SU-DHL-6 (cell line): ENCODE data around the gene NCBP1.

Experiments used
- H2AFZ ChIP-seq: fragments of 200-600 bp; sonication (generic); 2 replicates; pipeline ENCODE4 v1.6.1; 2014; ENCODE audit warnings: low read depth, mild to moderate bottlenecking, moderate library complexity, mixed read lengths, antibody characterized with exemption, low read length; ENCODE audit not compliant: severe bottlenecking
- H3F3A ChIP-seq: fragments of 200-600 bp; shearing (Covaris generic); 2 replicates; pipeline ENCODE4 v1.6.0; 2016; ENCODE audit warnings: antibody characterized with exemption, mild to moderate bottlenecking; ENCODE audit not compliant: insufficient read depth
- H3K27ac ChIP-seq: fragments of 200-600 bp; sonication (generic); 2 replicates; pipeline ENCODE4 v1.5.1; 2016; ENCODE audit warnings: low read depth, mild to moderate bottlenecking, low read length, moderate library complexity, mixed read lengths
- H3K27me3 ChIP-seq: fragments of 200-600 bp; sonication (generic), shearing (Covaris generic); 2 replicates; pipeline ENCODE4 v1.6.0; 2014; ENCODE audit warnings: mild to moderate bottlenecking, low read length
- H3K36me3 ChIP-seq: fragments of 200-600 bp; sonication (generic); 2 replicates; pipeline ENCODE4 v1.6.1; 2014; ENCODE audit warnings: mild to moderate bottlenecking, low read length, mixed read lengths
- H3K4me2 ChIP-seq: fragments of 300-600, 200-600 bp; shearing (Covaris generic), sonication (generic); 2 replicates; pipeline ENCODE4 v1.6.0; 2014; ENCODE audit warnings: low read length, low read depth, mild to moderate bottlenecking; ENCODE audit not compliant: poor library complexity, severe bottlenecking
- H3K4me3 ChIP-seq: fragments of 200-600 bp; sonication (generic); 2 replicates; pipeline ENCODE4 v1.5.1; 2014; ENCODE audit warnings: antibody characterized with exemption, low read length, mild to moderate bottlenecking, mixed read lengths; ENCODE audit not compliant: insufficient read depth, poor library complexity, severe bottlenecking
- H3K79me2 ChIP-seq: fragments of 200-600 bp; sonication (generic); 2 replicates; pipeline ENCODE4 v1.6.1; 2014; ENCODE audit warnings: mild to moderate bottlenecking, low read length, moderate library complexity; ENCODE audit not compliant: insufficient read depth
- H3K9ac ChIP-seq: fragments of 200-600 bp; sonication (generic); 2 replicates; pipeline ENCODE4 v1.7.0; 2014; ENCODE audit warnings: mild to moderate bottlenecking, low read length
- H3K9me2 ChIP-seq: fragments of 200-600 bp; sonication (generic); replicated peaks from 2 replicates; pipeline ENCODE4 v1.6.1; 2014; ENCODE audit warnings: low read length; ENCODE audit not compliant: insufficient read depth
- H3K9me3 ChIP-seq: fragments of 200-600 bp; sonication (generic); 2 replicates; pipeline ENCODE4 v1.6.1; 2014; ENCODE audit warnings: low read length, mixed read lengths; ENCODE audit not compliant: insufficient read depth
- H4K20me1 ChIP-seq: fragments of 200-600 bp; sonication (generic); 2 replicates; pipeline ENCODE4 v1.6.1; 2014; ENCODE audit warnings: low read depth, mild to moderate bottlenecking, antibody characterized with exemption, low read length, moderate library complexity, mixed read lengths
- EZH2phosphoT487 ChIP-seq: fragments of 200-600 bp; sonication (generic), shearing (Covaris generic); conservative IDR thresholded peaks from 2 replicates; pipeline ENCODE4 v1.6.1; 2018; ENCODE audit warnings: mild to moderate bottlenecking, antibody characterized with exemption, low read length, moderate library complexity, mixed read lengths
- TF ChIP-seq, protein P1 (sequence below): fragments of 200-600 bp; sonication (generic); IDR thresholded peaks from one replicate; pipeline ENCODE4 v1.5.1; 2017; ENCODE audit warnings: antibody characterized with exemption, mild to moderate bottlenecking, low read length, moderate library complexity; ENCODE audit not compliant: insufficient read depth, poor library complexity, severe bottlenecking

The NCBP1 gene

DNA sequence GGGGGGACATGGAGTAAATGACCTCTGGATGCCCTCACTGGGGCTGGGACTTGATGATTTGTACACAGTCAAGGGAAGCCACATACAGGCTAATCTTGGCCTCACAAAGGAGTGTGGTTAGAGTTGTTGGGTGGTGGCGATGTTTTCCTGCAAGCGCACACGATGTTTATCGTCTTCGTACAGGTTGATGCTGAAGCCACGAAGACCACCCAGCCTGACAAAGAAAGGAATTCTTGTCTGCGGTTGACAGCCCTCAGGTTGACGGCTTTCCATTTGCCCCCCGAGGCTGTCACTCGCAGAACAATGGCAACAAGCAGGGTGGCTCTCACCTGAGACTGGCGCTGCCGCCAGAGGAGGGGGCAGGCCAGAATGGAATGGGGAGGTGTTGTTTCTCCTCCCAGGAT is 77.6 kb downstream of the NCBP1 start:
- no peak overlapping the region for H3K9ac ChIP-seq
- no peaks in the 10 kb centered on the region for H4K20me1 ChIP-seq
- H3K79me2 ChIP-seq = no peaks in the 10 kb centered on the region
- TF ChIP-seq, protein P1, sequence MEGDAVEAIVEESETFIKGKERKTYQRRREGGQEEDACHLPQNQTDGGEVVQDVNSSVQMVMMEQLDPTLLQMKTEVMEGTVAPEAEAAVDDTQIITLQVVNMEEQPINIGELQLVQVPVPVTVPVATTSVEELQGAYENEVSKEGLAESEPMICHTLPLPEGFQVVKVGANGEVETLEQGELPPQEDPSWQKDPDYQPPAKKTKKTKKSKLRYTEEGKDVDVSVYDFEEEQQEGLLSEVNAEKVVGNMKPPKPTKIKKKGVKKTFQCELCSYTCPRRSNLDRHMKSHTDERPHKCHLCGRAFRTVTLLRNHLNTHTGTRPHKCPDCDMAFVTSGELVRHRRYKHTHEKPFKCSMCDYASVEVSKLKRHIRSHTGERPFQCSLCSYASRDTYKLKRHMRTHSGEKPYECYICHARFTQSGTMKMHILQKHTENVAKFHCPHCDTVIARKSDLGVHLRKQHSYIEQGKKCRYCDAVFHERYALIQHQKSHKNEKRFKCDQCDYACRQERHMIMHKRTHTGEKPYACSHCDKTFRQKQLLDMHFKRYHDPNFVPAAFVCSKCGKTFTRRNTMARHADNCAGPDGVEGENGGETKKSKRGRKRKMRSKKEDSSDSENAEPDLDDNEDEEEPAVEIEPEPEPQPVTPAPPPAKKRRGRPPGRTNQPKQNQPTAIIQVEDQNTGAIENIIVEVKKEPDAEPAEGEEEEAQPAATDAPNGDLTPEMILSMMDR = no peak
- TF ChIP-seq EZH2phosphoT487 = no peak
- H3K4me2 ChIP-seq = no peak overlapping the region
- H3K27ac ChIP-seq = no peak overlapping the region
- no peaks in the 10 kb centered on the region for H3K36me3 ChIP-seq
- H3K9me2 ChIP-seq = no peaks in the 10 kb centered on the region
- H3K27me3 ChIP-seq = no peaks in the 10 kb centered on the region
- no peaks in the 10 kb centered on the region for H3F3A ChIP-seq
- H3K4me3 ChIP-seq = no peak overlapping the region
- H3K9me3 ChIP-seq = no peaks in the 10 kb centered on the region
- no peak overlapping the region for H2AFZ ChIP-seq

DNA sequence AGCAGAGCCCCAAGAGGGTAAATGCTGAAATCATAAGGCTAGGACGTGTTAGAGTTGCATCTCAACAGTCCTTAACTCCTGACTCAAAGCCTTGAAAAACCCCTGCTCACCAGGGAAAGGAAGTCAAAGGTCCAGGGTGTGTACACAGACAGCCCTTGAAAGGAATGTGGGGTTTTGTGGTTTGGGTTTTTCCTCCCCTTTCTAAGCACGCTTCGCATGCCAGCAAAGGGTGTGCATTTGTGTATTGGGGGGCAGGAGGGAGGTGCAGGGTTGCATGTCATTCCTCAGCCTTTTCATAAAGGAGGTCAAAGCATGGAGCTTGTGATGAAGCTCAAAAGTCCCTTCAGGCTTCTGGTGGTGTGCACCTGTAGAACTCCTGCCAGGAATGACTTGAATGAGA is 80.8 kb downstream of the NCBP1 start:
- Histone ChIP-seq H3K9me3 (no peaks in the 10 kb centered on the region), H3K9ac (no peak overlapping the region), H3K79me2 (no peaks in the 10 kb centered on the region), H3F3A (no peaks in the 10 kb centered on the region), H3K4me2 (no peak overlapping the region), H3K9me2 (no peaks in the 10 kb centered on the region), H4K20me1 (no peaks in the 10 kb centered on the region), H3K4me3 (no peak overlapping the region), H2AFZ (no peak overlapping the region), H3K36me3 (no peaks in the 10 kb centered on the region), H3K27me3 (no peaks in the 10 kb centered on the region), H3K27ac (no peak overlapping the region)
- TF ChIP-seq EZH2phosphoT487 = no peak
- TF ChIP-seq, protein P1 = no peak

DNA sequence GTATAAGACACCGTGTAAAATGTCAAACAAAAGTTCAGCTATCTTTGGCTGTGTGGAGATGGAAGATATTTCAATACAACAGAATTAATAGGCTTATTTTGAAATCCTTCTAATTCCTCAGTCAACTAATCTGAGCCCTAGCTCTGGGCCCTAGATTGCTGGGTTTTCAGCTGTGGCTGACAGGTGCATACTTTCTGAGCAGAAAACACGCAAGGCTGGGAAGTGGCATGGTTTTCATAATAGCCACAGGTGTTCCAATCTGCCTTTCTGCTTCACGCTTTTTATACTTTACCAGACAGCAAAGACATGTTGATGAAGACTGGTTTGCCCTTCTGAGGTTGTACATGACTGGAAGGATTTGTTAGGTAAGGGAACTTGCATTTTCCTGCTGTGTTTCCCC is 84.2 kb downstream of the NCBP1 start:
- Histone ChIP-seq H2AFZ (no peak overlapping the region), H3K9me3 (no peaks in the 10 kb centered on the region), H3K9ac (no peak overlapping the region), H3K9me2 (no peaks in the 10 kb centered on the region), H4K20me1 (no peaks in the 10 kb centered on the region), H3F3A (no peaks in the 10 kb centered on the region), H3K27ac (no peak overlapping the region), H3K4me3 (no peak overlapping the region), H3K79me2 (no peaks in the 10 kb centered on the region), H3K4me2 (no peak overlapping the region), H3K27me3 (no peaks in the 10 kb centered on the region), H3K36me3 (no peaks in the 10 kb centered on the region)
- no peak for TF ChIP-seq EZH2phosphoT487
- TF ChIP-seq, protein P1 = no peak

DNA sequence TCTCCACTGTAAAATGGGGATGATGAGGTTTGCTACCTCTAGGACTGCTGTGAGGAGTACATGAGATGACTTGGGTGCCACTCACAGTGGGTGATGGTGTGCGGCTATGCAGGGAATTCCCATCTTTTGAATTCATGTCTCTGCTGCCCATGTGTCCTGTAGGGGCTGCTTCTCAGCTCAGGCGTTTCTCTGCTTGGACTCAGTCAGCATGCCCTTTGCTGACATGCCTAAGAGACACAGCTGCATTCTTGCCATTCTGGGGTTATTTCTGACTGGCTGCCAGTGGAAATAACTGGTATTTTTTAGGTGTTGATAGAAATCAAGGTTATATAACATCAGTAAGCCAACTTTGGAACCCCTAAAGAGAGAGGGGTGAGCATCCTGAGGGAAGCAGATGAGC is 87.8 kb downstream of the NCBP1 start:
- Histone ChIP-seq H3K27ac (no peak overlapping the region), H3F3A (no peaks in the 10 kb centered on the region), H3K9me2 (no peaks in the 10 kb centered on the region), H3K79me2 (no peaks in the 10 kb centered on the region), H3K4me2 (no peak overlapping the region), H2AFZ (no peak overlapping the region), H3K9ac (no peak overlapping the region), H3K9me3 (no peaks in the 10 kb centered on the region), H3K4me3 (no peak overlapping the region), H3K36me3 (no peaks in the 10 kb centered on the region), H4K20me1 (no peaks in the 10 kb centered on the region), H3K27me3 (no peaks in the 10 kb centered on the region)
- no peak for TF ChIP-seq EZH2phosphoT487
- TF ChIP-seq, protein P1 = no peak
